ENCODE data around the gene ADAM23. TPM values are rescaled to one million over a fixed set of nuclear protein-coding genes. Genes with fewer than 3 reads are reported as not detected.

ADAM23 gene
- total RNA-seq, 4 donors from 2014 or later = 0.24 to 1.8 (median 0.52) TPM

DNA sequence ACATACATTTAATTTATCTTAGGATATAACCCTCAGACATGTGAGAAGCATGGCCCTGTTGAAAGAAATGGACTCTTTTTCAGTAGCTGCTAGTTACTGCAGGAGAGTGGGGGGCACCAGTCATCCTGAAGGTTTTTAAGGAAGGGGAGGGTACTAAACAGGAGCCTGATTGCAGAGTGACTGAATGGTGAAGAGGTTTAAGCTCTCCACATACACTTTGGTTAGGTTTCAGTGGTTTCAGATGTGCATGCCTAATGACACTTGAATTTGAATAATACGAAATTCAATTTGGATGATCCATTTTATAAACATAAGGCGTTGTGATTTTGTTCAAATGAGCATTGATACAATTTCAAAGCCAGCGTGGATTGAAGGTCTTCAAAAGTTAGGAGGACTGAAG is 188.0 kb downstream of the ADAM23 start:
- WGBS = 58% methylated on average over 3 of the region's 3 CpGs
- TF ChIP-seq POLR2AphosphoS5 (IDR thresholded peaks at IDR 0.05) (no peak), EP300 (IDR thresholded peaks at IDR 0.05) (no peak), POLR2A (IDR thresholded peaks at IDR 0.05) (no peak)
- TF ChIP-seq, protein P1, sequence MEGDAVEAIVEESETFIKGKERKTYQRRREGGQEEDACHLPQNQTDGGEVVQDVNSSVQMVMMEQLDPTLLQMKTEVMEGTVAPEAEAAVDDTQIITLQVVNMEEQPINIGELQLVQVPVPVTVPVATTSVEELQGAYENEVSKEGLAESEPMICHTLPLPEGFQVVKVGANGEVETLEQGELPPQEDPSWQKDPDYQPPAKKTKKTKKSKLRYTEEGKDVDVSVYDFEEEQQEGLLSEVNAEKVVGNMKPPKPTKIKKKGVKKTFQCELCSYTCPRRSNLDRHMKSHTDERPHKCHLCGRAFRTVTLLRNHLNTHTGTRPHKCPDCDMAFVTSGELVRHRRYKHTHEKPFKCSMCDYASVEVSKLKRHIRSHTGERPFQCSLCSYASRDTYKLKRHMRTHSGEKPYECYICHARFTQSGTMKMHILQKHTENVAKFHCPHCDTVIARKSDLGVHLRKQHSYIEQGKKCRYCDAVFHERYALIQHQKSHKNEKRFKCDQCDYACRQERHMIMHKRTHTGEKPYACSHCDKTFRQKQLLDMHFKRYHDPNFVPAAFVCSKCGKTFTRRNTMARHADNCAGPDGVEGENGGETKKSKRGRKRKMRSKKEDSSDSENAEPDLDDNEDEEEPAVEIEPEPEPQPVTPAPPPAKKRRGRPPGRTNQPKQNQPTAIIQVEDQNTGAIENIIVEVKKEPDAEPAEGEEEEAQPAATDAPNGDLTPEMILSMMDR (IDR thresholded peaks at IDR 0.05) = no peak
- H3K9me3 ChIP-seq = no peaks in the 10 kb centered on the region
- no peak for DNase-seq (ENCODE audit: low spot score in 2 of 2)
- no peak overlapping the region for H3K27ac ChIP-seq
- H3K36me3 ChIP-seq = no peaks in the 10 kb centered on the region
- H3K4me3 ChIP-seq = no peak overlapping the region
- H3K27me3 ChIP-seq = no peaks in the 10 kb centered on the region
- no peaks in the 10 kb centered on the region for H3K4me1 ChIP-seq

DNA sequence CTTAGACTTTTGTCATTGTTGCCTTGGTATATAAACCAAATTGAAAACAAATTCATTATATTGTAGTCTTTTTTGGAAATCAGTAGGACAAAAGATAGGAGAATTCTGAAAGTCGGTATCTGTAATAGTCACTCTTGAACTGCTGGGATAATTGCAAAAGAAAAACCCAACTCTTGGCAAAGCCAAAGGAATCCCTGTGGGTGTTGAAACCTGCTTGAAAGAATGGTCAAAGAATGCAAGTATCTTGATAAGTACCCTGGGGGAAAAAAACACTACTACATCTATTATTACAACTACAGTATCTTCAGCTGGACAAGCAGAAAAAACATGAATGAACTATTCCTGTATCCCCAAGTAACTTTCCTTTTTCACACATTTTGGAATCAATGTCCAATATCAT is 191.7 kb downstream of the ADAM23 start:
- H3K36me3 ChIP-seq = no peaks in the 10 kb centered on the region
- TF ChIP-seq, protein P1 (IDR thresholded peaks at IDR 0.05) = no peak
- TF ChIP-seq POLR2AphosphoS5 (IDR thresholded peaks at IDR 0.05) (no peak), EP300 (IDR thresholded peaks at IDR 0.05) (no peak), POLR2A (IDR thresholded peaks at IDR 0.05) (no peak)
- no peaks in the 10 kb centered on the region for H3K4me1 ChIP-seq
- no peak overlapping the region for H3K27ac ChIP-seq
- WGBS = 70% methylated on average over 1 of the region's 1 CpG
- H3K27me3 ChIP-seq = peaks cover 2% of the 10 kb centered on the region
- no peak for DNase-seq (ENCODE audit: low spot score in 2 of 2)
- H3K9me3 ChIP-seq = no peaks in the 10 kb centered on the region
- no peak overlapping the region for H3K4me3 ChIP-seq

DNA sequence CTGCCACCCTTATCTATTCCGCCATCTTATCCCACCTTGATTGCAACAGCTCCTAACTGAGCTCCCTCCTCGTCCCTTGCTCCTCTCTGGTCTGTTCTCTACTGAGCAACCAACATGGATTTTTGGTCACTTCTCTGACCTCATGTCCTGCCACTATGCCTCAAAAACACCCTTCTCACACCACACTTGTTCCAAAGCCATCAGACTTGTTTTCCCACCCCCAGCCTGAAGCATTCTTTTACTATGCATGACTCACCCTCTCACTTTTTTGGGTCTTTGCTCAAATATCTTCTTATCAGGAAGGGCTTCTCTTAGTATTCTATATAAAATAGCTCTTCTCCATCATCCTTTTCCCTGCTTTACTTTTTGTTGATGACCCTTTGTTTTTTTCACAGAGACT is 196.3 kb downstream of the ADAM23 start:
- H3K36me3 ChIP-seq = no peaks in the 10 kb centered on the region
- H3K27me3 ChIP-seq = peaks cover 24% of the 10 kb centered on the region
- H3K4me1 ChIP-seq = peaks cover 5% of the 10 kb centered on the region
- TF ChIP-seq EP300 (IDR thresholded peaks at IDR 0.05) (no peak), POLR2A (IDR thresholded peaks at IDR 0.05) (no peak), POLR2AphosphoS5 (IDR thresholded peaks at IDR 0.05) (no peak)
- TF ChIP-seq, protein P1 (IDR thresholded peaks at IDR 0.05) = no peak
- H3K9me3 ChIP-seq = no peaks in the 10 kb centered on the region
- H3K4me3 ChIP-seq = no peak overlapping the region
- no peak for DNase-seq (ENCODE audit: low spot score in 2 of 2)
- H3K27ac ChIP-seq = no peak overlapping the region
- WGBS = 33% methylated on average over 2 of the region's 2 CpGs

DNA sequence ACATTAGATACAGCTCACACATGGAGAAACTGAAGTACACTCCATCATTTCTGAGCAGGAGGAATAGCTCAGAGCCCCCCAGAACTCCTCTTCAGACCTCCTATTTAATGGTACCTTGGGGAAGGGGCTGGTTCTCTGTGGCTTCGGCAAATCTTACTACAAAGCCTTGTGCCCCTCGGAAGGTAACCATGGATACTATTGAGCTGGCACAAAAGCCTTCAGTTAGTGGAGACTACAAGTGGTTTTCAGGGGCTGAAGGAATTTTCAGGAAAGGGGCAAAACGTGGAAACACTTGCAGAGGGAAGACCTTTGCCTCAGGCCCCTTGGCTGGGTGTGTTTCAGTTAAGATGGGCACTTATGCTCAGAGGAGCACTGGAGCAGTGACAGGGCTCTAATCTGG is 197.9 kb downstream of the ADAM23 start:
- Histone ChIP-seq H3K4me1 (peaks cover 5% of the 10 kb centered on the region), H3K4me3 (no peak overlapping the region), H3K9me3 (no peaks in the 10 kb centered on the region), H3K27me3 (peaks cover 24% of the 10 kb centered on the region), H3K36me3 (no peaks in the 10 kb centered on the region), H3K27ac (no peak overlapping the region)
- WGBS = 48% methylated on average over 3 of the region's 3 CpGs
- no peak for TF ChIP-seq EP300 (IDR thresholded peaks at IDR 0.05)
- TF ChIP-seq, protein P1 (IDR thresholded peaks at IDR 0.05) = no peak
- TF ChIP-seq POLR2AphosphoS5 (IDR thresholded peaks at IDR 0.05) = no peak
- no peak for TF ChIP-seq POLR2A (IDR thresholded peaks at IDR 0.05)
- DNase-seq (ENCODE audit: low spot score in 2 of 2) = no peak

DNA sequence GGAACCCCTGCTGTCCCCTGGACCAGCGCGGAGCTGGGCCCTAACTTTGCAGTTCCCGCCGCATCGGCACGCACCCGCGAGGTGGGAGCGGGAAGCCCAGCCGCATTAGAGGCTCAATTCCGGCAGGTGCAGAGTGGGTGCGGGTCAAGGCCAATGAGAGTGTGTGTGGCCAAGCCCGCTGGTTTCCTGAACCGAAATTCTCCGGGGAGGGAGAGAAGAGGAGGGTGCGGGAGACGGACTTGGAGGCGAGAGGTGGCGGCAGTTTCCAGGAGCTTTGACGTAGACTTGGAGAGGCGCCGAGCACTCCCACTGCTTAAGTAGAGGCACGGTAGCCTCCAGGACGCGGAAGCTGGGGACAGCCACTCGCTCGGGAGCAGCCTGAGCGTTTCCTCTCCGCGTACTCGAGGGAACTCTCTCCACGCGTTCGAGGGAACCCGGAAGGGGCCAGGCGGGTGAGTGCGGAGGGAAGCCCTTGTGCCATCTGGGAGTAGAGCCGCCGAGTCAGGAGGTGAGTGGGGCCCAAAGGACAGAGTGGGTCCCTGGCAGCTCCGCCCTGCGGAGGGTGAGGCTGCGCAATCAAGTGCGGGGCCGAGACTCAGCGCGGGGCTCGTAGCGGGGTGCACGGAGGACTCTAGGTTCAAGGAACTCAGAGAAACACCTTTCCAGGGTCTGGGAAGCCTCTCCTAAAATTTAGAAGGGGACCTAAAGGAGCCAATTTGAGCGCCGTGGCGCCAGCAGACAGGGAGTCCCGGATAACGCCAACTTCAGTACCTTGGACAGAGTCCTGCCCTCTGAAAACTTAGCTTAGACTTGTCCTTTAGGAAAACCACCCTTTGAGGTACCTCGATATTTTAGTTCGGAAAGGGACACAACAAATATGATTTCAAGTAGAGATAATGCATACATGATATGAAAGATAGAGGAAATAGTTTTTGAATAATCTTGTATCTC is 199.0 kb downstream of the ADAM23 start, which contains the start of gene FAM237A:
FAM237A (plus strand) TSS at position 413 of the 951 bp plus-strand sequence. CDS start 1,750 bp downstream, outside the sequence.
- Histone ChIP-seq H3K27me3 (peaks cover 24% of the 10 kb centered on the region), H3K9me3 (no peaks in the 10 kb centered on the region), H3K36me3 (no peaks in the 10 kb centered on the region), H3K27ac (no peak within 1 kb of the TSS), H3K4me1 (peaks cover 5% of the 10 kb centered on the region), H3K4me3 (no peak within 1 kb of the TSS)
- DNase-seq (ENCODE audit: low spot score in 2 of 2) = no peak
- 5% methylated on average over 24 of the region's 56 CpGs for WGBS
- TF ChIP-seq, protein P1 (IDR thresholded peaks at IDR 0.05) = no peak
- TF ChIP-seq POLR2AphosphoS5 (IDR thresholded peaks at IDR 0.05) (no peak), POLR2A (IDR thresholded peaks at IDR 0.05) (no peak), EP300 (IDR thresholded peaks at IDR 0.05) (no peak)
